ENCODE data around the gene VMO1. TPM values are rescaled to one million over a fixed set of nuclear protein-coding genes. Genes with fewer than 3 reads are reported as not detected.

The VMO1 gene
- total and polyA plus RNA-seq, 9 of the 15 experiments (the other 6 are each of a cell fraction or from before 2014, with no cell fraction given): 0.31 TPM; not detected in 8

DNA sequence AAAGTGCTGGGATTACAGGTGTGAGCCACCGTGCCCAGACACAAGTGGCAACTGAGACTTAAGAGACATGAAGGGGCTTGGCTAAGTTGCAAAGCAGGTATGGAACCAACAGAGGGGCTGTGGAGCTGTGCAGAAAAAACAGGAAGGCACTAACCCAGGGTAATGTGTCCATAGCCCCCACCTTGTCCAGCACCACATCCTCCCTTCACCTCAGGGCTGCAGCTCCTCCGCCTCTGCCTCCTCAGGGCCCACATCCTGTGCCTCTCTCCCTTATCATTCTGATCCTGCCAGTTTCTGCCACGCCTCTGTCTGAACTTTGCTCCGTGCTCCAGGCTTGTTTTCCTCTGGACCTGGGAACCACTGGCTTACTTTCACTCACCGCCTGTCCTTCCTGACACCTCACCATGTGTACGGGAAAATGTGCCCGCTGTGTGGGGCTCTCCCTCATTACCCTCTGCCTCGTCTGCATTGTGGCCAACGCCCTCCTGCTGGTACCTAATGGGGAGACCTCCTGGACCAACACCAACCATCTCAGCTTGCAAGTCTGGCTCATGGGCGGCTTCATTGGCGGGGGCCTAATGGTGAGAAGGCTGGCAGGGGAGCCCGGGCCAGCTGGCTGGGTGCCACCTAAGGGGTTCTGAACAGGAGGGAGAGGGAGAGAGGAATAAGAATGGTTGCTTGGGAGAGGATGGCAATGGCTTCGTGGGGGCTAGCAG, 14.5 kb downstream of the VMO1 start, which contains the start of gene TM4SF5:
TSS of gene TM4SF5 (plus strand) at position 368 of the 716 bp plus-strand sequence. CDS start at position 405, 37 bp downstream.
- Histone ChIP-seq H2AFZ (ENCODE audit: low read depth, low read length) (no peak within 1 kb of the TSS), H4K20me1 (replicated peaks; ENCODE audit: control insufficient read depth, insufficient read depth, low read length) (no peaks in the 10 kb centered on the region), H3K4me3 (no peak within 1 kb of the TSS), H3K27ac (ENCODE audit: extremely low read depth, low read depth, low read length) (no peak within 1 kb of the TSS), H3K36me3 (ENCODE audit: control insufficient read depth, insufficient read depth, low read length) (no peaks in the 10 kb centered on the region), H3K4me1 (replicated peaks in 1 of 2; ENCODE audit: control insufficient read depth in 2 of 2, insufficient read depth in 2 of 2, low read length in 2 of 2) (no peaks in the 10 kb centered on the region), H3K79me2 (ENCODE audit: control insufficient read depth, insufficient read depth, low read length) (no peaks in the 10 kb centered on the region), H3K9me1 (ENCODE audit: control insufficient read depth, insufficient read depth, low read length) (no peaks in the 10 kb centered on the region), H3K27me3 (ENCODE audit: control insufficient read depth in 2 of 2, insufficient read depth in 2 of 2, low read length in 2 of 2) (peaks cover 14 to 36% of the 10 kb centered on the region in 2 experiments), H3K9me3 (replicated peaks; ENCODE audit: control insufficient read depth, insufficient read depth, low read depth, low read length) (no peaks in the 10 kb centered on the region), H3K9ac (ENCODE audit: insufficient read depth in 1 of 2, low read depth in 2 of 2, low read length in 2 of 2) (no peak within 1 kb of the TSS), H3K4me2 (ENCODE audit: insufficient read depth, low read length) (no peak within 1 kb of the TSS)
- DNase-seq (ENCODE audit: extremely low read depth in 1 of 4, low spot score in 3 of 4) (no peak), ATAC-seq (no peak), FAIRE-seq (no peak)
- CTCF ChIA-PET (ENCODE audit: low intra/inter-chr PET ratio): no interaction called here
- in situ Hi-C loops (cut with MboI) (no loop called here), intact Hi-C loops (cut with micrococcal nuclease) (no loop called here)
- POLR2A ChIA-PET: no interaction called here
- WGBS (ENCODE audit: insufficient coverage, low coverage, missing lambda C conversion rate): 2% methylated on average over 11 of the region's 13 CpGs
- TF ChIP-seq NFIX (CRISPR knock-in tag; IDR thresholded peaks at IDR 0.05; ENCODE audit: low read depth): no peak
- no peak for TF ChIP-seq FUS (optimal IDR thresholded peaks at IDR 0.05; ENCODE audit: low read depth, low read length)
- no peak for TF ChIP-seq GTF2F1 (IDR thresholded peaks at IDR 0.05; ENCODE audit: low read depth, low read length)
- TF ChIP-seq RAD21 (CRISPR knock-in tag; conservative IDR thresholded peaks at IDR 0.05 in 1 of 2, IDR thresholded peaks at IDR 0.05 in 1 of 2): no peak
- no peak for TF ChIP-seq FOXP1 (CRISPR knock-in tag; IDR thresholded peaks at IDR 0.05)
- no peak for TF ChIP-seq MYBL2 (IDR thresholded peaks at IDR 0.05; ENCODE audit: low read depth)
- TF ChIP-seq MYBL2 (CRISPR knock-in tag; IDR thresholded peaks at IDR 0.05; ENCODE audit: borderline replicate concordance): no peak
- TF ChIP-seq MTA3 (IDR thresholded peaks at IDR 0.05; ENCODE audit: borderline replicate concordance): no peak
- TF ChIP-seq MEF2A (IDR thresholded peaks at IDR 0.05; ENCODE audit: control insufficient read depth, low read depth, low read length): no peak
- TF ChIP-seq EGR1 (conservative IDR thresholded peaks at IDR 0.05): no peak
- no peak for TF ChIP-seq CREM (IDR thresholded peaks at IDR 0.05; ENCODE audit: low read depth)
- TF ChIP-seq ZNF133 (CRISPR knock-in tag; IDR thresholded peaks at IDR 0.05): no peak
- TF ChIP-seq BACH1 (tag; IDR thresholded peaks at IDR 0.05): no peak
- TF ChIP-seq GTF2E2 (tag; IDR thresholded peaks at IDR 0.05): no peak
- no peak for TF ChIP-seq TOE1 (IDR thresholded peaks at IDR 0.05; ENCODE audit: borderline replicate concordance)
- TF ChIP-seq TOE1 (CRISPR knock-in tag; IDR thresholded peaks at IDR 0.05; ENCODE audit: borderline replicate concordance, low read depth): no peak
- TF ChIP-seq EWSR1 (IDR thresholded peaks at IDR 0.05; ENCODE audit: borderline replicate concordance, low read depth, partially characterized antibody): no peak
- TF ChIP-seq ZNF324 (CRISPR knock-in tag; IDR thresholded peaks at IDR 0.05): no peak
- TF ChIP-seq KLF10 (CRISPR knock-in tag; IDR thresholded peaks at IDR 0.05): no peak
- no TSS peak for BruUV-seq (replicated peaks)
